Tracheal epithelial cell (primary cell): ENCODE results near the gene PRPF19. TPM values are rescaled to one million over a fixed set of nuclear protein-coding genes. Genes with fewer than 3 reads are reported as not detected.

Experiments
- total RNA-seq: library from RNA; depleted of rRNA; stranded (reverse); fragments of >200 nt; gene quantifications from 2 replicates; pipeline ENCODE4 v1.2.1, GENCODE V29; 2014

Gene PRPF19
- 38.8 and 71.6 TPM in 2 replicates for total RNA-seq

DNA sequence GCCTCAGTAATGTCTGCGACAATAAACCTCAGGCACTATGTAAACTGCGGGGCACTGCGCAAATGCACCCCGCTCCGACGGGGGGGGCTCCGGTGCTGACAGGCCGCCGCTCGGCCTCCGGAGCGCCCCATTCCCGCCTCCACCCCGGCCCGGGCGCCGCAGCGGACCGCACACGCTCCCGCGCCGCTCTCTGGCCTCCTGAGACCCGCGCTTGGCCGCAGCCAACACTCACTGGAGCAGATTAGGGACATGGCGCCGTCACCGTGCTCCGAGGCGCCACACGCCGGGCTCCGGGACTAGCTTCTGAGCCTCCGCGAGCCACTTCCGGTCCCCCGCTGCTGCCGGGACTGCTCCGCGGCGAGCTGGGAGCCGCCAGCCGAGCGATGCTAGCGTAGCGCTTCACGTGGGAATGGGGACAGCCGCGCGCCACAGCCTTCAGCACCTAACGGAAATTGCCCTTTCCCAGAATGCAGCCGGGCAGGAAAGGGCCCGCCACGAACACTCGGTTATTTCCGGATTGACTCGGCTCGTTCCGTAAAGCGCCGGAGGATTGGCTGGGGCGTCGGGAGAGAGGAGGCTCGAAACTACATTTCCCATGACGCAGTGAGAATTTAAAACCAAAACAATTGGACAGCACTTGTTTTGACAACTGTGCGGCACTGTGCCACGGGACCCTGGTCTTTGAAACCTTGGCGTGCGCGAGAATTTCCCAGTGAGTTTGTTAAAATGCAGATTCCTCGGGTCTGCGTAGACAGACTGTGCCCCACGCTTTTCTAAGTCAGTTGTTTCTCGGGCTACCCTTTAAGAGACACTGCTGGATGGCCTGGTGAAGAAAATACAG, at the start of gene PRPF19:
Gene PRPF19 (minus strand): TSS at position 454 of the 841 bp plus-strand sequence. CDS start 203 bp downstream, at position 251.

DNA sequence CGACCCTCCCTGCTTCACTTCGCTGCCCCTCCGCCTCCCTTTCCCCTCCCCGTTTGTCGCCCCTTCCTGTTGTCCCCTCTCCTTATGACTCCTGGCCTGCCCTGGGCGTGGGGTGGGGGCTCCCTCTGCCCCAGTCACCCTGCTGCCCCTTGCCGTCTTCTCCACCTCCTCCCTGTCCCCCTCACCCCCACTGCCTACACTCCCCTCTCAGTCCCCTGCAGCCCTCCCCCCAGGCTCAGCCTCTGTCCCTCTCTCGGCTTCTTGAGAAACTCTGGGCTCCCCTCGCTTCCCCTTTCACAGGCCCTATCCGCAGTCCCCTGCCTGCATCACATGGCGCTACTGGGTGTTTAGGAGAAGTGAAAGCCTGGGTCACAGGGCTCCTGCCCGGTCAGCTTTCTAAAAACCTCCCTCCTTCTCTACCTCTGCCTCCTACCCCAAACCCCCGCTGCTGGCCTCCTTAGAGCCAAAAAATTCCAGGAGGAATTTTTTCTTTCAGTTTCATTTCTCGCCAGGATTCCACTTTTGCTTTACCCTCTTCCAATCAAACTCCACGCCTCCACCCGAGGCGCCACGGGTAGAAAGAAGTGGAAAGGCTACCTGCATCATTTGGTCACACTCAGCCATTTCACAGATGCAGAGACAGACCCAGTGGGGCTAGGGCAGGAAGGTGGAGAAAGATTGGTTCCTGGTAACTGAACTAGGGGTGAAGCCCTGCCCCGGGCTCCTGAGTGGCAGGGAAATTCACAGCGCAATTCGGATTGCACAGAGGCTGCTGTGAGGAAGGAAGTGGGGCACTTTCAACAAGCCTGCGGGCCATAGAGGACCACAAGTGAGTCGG, 45.7 kb upstream of the PRPF19 start, which contains the start of gene SLC15A3:
Gene SLC15A3 (minus strand): TSS at position 273 of the 838 bp plus-strand sequence. CDS start 625 bp downstream, outside the sequence.

DNA sequence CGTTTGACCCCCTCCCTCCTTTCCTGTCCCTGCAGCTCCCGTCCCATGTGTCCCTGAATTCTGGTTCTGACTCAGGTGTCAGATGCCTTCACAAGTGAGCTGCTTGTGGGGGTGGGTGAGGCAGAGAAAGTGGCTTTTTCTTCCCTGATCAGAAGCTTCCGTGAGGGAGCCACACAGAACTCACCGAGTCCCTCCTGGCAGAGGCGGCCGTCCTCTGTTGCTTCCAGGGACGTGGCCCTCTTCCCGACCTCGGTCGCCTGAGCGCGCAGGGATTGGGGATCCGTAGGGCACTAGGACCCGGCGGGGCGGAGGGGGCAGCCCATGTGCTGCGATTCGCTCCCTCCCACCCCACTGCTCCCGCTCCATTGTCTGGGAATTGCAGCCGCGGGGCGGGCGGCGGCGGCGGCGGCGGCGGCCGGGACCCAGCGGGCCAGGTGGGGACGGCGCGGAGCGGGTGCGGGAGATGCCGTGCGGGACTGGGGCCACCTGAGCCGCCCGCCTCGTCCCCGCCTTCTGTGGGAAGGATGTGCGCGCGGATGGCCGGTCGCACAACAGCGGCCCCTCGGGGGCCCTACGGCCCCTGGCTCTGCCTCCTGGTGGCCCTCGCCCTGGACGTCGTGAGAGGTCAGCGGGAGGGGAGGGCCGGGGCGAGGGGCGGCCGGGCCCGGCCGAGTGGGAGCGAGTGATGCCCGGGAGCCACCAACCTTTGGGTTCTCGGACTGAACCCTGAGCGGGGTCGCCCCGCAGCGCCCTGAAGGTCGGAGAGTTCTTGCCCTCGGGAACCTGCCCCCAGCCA, 17.9 kb upstream of the PRPF19 start, which contains the start of gene TMEM132A:
Gene TMEM132A (plus strand): TSS at position 351 of the 796 bp plus-strand sequence. CDS start 174 bp downstream, at position 525.

DNA sequence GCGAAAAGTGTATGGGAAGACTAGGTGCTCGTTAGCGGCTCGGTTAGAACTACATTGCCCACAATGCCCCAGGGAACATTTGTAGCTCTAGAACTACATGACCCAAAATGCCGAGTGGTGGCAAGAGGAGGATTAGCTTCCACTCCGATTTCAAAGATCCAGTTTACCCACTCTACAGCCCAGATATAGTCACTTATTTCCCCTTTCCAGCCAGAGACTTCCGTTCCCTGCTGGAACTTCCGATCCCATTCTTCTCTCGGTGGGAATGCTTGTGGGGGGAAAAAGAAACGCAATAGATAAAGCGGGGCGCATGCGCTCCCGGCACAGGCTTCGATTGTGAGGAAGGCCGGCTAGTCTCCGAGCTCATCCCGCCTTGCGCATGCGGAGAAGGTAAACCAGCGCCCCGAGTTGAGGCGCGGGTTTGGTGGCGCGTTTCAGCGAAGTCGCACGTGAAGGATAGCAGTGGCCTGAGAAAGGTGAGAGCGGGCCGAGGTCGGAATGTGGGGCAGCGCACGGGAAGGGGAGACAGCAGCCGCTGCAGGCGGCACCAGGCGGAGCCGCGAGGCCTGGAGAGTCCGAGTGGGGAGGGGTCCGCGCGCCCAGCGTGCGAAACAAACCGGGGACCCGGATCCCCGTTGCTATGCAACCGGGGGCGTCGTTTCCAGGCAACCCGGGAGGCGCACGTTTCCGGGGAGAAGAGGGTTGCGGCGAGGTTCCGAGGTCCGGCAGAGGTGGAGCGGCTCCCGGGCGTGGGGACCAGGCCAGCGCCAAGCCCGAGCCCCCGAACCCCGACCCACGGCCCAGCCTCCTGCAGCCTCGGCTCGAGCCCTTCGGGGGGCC, 7.6 kb upstream of the PRPF19 start, which contains the start of gene TMEM109:
Gene TMEM109 (plus strand): TSS at position 366 of the 840 bp plus-strand sequence. CDS start 5,536 bp downstream, outside the sequence.

DNA sequence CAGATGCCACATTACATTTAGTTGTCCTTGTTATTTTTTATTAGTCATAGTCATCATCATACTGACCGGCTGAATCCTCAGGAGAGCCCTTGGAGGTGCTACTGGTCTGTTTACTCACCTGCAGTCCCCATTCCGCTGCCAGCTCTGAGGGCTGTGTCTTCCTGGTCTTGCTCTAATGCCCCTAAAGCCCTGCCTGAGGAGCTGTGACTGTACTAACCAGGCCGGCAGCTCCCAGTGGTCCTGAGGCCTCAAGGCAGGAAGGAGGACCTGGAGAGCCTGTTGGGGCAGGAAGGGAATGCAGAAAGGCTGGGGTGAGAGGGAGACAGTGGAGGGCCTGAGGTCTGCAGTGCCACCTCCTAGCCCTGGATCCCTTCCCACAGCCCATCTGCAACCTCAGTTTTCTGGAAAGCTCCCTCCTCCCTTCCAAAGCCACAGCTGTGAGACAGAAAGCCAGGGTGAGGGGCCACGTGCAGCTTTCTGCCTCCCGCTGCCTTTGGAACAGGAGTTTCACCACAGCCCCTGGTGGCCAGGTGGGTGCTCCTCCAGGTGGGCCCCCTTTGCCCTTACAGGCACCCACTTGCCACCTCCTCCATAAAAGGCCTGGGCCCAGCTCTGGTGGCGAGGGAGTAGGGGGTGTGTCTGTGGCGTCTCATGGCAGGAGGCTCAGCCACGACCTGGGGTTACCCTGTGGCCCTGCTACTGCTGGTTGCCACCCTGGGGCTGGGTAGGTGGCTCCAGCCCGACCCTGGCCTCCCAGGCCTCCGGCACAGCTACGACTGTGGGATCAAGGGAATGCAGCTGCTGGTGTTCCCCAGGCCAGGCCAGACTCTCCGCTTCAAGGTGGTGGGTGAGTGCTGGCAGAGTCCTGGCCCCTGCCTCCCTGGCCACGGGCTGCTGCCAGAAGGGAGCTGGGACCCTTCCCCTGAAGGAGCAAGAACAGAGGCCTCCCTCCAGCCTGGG, 39.2 kb downstream of the PRPF19 start, which contains the start of gene ZP1:
Gene ZP1 (plus strand): TSS at position 632 of the 960 bp plus-strand sequence. CDS start 20 bp downstream, at position 652.

DNA sequence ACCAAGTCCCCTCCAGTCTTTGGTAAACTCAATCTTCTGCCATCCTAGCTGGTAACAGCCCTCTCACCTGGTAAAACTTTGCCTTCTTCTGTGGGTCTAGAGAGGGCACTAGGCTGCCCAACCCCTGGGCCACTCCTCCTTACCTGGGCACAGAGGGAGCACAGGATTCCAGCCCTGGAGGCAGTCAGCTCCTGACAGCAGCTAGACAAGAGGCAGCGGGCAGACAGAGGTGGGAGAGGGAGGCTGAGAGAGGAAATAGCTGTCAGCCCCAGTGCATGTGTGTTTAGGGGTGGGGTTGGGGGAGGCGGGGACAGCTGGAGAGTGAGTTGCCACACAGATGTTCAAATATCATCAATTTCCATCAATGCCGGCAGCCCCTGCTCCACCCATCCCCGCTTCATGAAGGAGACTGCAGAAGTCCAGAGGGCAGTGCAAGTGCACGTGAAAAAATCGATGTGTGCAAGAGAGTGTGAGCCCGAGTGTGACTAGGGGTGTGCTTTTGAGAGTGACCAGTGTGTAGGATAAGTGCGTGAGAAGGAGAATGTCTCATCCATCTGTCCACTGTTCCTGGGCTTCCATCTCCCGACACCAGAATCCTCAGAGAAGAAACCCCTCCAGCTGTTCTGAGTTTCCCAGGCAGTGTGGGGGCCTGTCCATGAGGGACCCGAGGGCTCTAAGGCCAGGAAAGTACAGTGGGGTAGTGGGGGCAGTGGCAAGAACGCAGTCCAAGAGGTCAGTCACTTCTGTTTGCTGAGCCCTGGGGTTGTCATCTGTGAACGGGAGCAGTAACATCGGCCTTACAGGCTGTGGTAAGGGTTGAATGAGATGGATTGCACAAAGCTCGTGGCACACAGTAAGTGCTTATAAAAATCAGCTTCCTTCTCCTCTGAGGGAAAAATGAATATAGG, 50.4 kb downstream of the PRPF19 start, which contains the start of gene PTGDR2:
Gene PTGDR2 (minus strand): TSS at position 225 of the 908 bp plus-strand sequence. CDS start 2,228 bp downstream, outside the sequence.

DNA sequence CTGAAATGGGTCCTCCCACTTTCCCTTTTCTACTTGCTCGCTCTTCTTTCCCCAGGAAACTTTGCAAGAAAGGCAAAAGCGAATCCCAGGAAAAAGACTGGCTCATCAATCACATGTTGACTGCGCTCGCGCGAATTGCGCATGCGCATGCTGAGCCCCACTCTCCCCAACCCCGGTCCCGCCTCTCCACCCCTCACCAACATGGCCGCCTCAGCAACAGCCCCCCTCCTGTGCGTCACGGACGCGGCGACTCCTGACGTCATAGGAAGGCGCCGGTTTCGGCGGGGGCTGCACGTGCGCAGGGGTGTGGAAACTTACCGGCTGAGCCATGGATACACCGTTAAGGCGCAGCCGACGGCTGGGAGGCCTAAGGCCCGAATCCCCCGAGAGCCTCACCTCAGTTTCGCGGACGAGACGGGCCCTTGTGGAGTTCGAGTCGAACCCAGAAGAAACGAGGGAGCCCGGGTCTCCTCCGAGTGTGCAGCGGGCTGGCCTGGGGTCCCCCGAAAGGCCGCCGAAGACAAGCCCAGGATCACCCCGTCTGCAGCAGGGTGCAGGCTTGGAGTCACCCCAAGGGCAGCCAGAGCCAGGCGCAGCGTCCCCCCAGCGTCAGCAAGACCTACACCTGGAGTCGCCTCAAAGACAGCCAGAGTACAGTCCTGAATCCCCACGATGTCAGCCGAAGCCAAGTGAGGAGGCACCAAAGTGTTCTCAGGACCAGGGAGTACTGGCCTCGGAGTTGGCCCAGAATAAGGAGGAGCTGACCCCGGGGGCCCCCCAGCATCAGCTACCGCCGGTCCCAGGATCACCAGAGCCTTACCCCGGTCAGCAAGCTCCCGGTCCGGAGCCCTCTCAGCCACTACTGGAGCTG, 64.4 kb downstream of the PRPF19 start, which contains the start of gene CCDC86:
Gene CCDC86 (plus strand): TSS at position 317 of the 871 bp plus-strand sequence. CDS start 12 bp downstream, at position 329.

Other genes starting within 250 kb of the PRPF19 start
- not detected in 2 replicates for gene MS4A8, start 207.0 kb downstream of the PRPF19 start, total RNA-seq
- gene MS4A18, start 181.9 kb downstream of the PRPF19 start, total RNA-seq: not detected in 2 replicates
- gene MS4A15, start 149.7 kb downstream of the PRPF19 start, total RNA-seq: not detected in 2 replicates
- not detected in 2 replicates for gene MS4A10, start 121.3 kb downstream of the PRPF19 start, total RNA-seq
- 14.5 and 17.6 TPM in 2 replicates for gene CCDC86, start 64.5 kb downstream of the PRPF19 start, total RNA-seq
- gene PTGDR2, start 50.6 kb downstream of the PRPF19 start, total RNA-seq: not detected in 2 replicates
- not detected in 2 replicates for gene ZP1, start 39.0 kb downstream of the PRPF19 start, total RNA-seq
- gene TMEM109, start 7.6 kb upstream of the PRPF19 start, total RNA-seq: 14.7 and 17.4 TPM in 2 replicates
- 32.4 and 208 TPM in 2 replicates for gene TMEM132A, start 17.9 kb upstream of the PRPF19 start, total RNA-seq
- gene SLC15A3, start 45.6 kb upstream of the PRPF19 start, total RNA-seq: 0.85 and 2.9 TPM in 2 replicates
- gene CD6, start 65.1 kb upstream of the PRPF19 start, total RNA-seq: under 0.01 TPM in 1 of 2 replicates, not detected in the other
- gene CD5, start 195.9 kb upstream of the PRPF19 start, total RNA-seq: not detected in 2 replicates